ENCODE data around the gene SLC2A4RG.
"Not testable (repeated sequence)": the region's sequence is repeated elsewhere in the genome, so short reads cannot be mapped to it uniquely, and the experiment has no call there.

SLC2A4RG gene

DNA sequence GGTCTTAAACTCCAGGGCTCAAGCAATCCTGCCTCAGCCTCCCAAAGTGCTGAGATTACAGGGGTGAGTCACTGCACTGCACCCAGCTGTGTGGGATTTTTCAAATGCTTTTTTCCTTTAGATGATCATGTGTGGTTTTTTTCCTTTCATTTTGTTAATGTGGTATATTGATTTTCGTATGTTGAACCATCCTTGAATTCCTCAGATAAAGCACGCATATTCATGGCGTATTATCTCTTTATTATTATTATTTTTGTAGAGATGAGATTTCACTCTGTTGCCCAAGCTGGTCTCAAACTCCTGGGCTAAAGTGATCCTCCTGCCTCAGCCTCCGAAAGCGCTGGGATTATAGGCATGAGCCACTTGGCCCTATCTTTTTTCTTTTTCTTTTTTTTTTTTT is 24.7 kb upstream of the SLC2A4RG start:
- no peak overlapping the region for H3K4me3 Mint-ChIP-seq
- H3K4me1 Mint-ChIP-seq (ENCODE audit: low read depth in 2 of 2): peaks cover 34 to 49% of the 10 kb centered on the region in 2 donors
- DNase-seq (no peak), ATAC-seq (replicated peaks) (no peak)
- H3K36me3 Mint-ChIP-seq (ENCODE audit: insufficient read depth): peaks cover 71% of the 10 kb centered on the region
- H3K27ac Mint-ChIP-seq: no peak overlapping the region
- H3K9me3 Mint-ChIP-seq: no peaks in the 10 kb centered on the region
- no peaks in the 10 kb centered on the region for H3K27me3 Mint-ChIP-seq

DNA sequence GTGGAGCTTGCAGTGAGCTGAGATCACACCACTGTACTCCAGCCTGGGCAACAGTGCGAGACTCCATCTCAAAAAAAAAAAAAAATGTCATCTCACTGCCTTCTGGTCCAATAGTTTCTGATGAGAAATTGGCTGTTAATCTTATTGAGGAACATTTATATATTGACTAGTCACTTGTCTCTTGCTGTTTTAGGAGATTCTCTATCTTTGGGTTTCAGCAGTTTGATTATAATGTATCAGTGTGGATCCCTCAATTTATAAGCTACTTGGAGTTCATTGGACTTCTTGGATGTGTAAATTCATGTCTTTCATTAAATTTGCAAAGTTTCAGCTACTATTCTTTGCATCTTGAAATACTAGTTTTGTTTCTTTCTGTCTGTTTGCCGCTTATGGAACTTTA is 20.6 kb upstream of the SLC2A4RG start:
- Mint-ChIP-seq H3K27ac (no peak overlapping the region), H3K4me3 (no peak overlapping the region), H3K27me3 (no peaks in the 10 kb centered on the region), H3K4me1 (ENCODE audit: low read depth in 2 of 2) (peaks cover 29 to 48% of the 10 kb centered on the region in 2 donors), H3K36me3 (ENCODE audit: insufficient read depth) (peaks cover 60% of the 10 kb centered on the region), H3K9me3 (no peaks in the 10 kb centered on the region)
- ATAC-seq (replicated peaks): no peak
- no peak for DNase-seq

DNA sequence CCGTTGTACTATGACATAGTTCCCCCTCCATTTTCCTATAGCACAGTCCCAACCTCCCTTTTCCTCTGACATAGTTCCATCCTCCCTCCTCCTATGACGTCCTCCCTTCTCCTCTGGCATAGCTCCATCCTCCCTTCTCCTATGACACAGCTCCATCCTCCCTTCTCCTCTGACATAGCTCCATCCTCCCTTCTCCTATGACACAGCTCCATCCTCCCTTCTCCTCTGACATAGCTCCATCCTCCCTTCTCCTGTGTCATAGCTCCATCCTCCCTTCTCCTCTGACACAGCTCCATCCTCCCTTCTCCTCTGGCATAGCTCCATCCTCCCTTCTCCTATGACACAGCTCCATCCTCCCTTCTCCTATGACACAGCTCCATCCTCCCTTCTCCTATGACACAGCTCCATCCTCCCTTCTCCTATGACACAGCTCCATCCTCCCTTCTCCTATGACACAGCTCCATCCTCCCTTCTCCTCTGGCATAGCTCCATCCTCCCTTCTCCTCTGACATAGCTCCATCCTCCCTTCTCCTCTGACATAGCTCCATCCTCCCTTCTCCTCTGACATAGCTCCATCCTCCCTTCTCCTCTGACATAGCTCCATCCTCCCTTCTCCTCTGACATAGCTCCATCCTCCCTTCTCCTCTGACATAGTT is 16.5 kb upstream of the SLC2A4RG start:
- H3K36me3 Mint-ChIP-seq (ENCODE audit: insufficient read depth): peaks cover 34% of the 10 kb centered on the region
- H3K4me3 Mint-ChIP-seq; ATAC-seq (replicated peaks); DNase-seq; H3K9me3 Mint-ChIP-seq; H3K27me3 Mint-ChIP-seq: not testable (repeated sequence)
- peaks cover 21 to 30% of the 10 kb centered on the region in 2 donors for H3K4me1 Mint-ChIP-seq (ENCODE audit: low read depth in 2 of 2)
- H3K27ac Mint-ChIP-seq: peak overlapping the region in 1 of 2 donors; percentile 86

DNA sequence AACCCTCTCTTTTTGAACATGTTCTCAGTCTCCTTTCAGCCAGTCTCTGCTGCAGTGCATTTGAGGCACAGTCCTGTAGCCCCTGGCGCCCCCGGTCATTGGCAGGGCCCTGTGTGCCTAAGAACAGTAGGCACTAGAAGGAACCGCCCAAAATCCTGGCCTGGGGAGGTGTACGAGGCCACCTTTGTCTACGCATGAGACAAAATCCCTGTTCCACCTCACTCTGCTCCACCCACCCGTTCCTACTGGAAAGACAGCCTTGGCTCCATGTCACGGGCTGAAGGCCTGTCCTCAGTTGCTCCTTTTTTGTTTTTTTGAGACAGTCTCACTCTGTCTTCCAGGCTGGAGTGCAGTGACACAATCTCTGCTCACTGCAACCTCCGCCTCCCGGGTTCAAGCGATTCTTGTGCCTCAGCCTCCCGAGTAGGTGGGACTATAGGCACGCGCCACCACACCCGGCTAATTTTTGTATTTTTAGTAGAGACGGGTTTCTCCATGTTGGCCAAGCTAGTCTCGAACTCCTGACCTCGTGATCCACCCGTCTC is 9.3 kb upstream of the SLC2A4RG start:
- not testable (repeated sequence) for H3K9me3 Mint-ChIP-seq; H3K27ac Mint-ChIP-seq; H3K4me3 Mint-ChIP-seq; H3K27me3 Mint-ChIP-seq; ATAC-seq (replicated peaks); DNase-seq
- H3K4me1 Mint-ChIP-seq (ENCODE audit: low read depth in 2 of 2): peaks cover 29 to 30% of the 10 kb centered on the region in 2 donors
- peaks cover 15% of the 10 kb centered on the region for H3K36me3 Mint-ChIP-seq (ENCODE audit: insufficient read depth)

DNA sequence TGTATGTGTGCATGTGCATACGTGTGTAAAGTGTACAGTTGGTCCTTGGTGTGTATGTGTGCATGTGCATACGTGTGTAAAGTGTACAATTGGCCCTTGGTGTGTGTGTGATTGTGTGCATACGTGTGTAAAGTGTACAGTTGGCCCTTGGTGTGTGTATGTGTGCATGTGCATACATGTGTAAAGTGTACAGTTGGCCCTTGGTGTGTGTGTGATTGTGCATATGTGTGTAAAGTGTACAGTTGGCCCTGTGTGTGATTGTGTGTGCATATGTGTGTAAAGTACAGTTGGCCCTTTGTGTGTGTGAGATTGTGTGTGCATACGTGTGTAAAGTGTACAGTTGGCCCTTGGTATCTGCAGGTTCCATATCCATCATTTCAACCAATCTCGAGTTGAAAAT is 8.2 kb upstream of the SLC2A4RG start:
- DNase-seq (no peak), ATAC-seq (replicated peaks) (no peak)
- Mint-ChIP-seq H3K36me3 (ENCODE audit: insufficient read depth) (peaks cover 25% of the 10 kb centered on the region), H3K4me1 (ENCODE audit: low read depth in 2 of 2) (peaks cover 40 to 41% of the 10 kb centered on the region in 2 donors), H3K4me3 (no peak overlapping the region), H3K27ac (no peak overlapping the region), H3K27me3 (no peaks in the 10 kb centered on the region), H3K9me3 (no peaks in the 10 kb centered on the region)

DNA sequence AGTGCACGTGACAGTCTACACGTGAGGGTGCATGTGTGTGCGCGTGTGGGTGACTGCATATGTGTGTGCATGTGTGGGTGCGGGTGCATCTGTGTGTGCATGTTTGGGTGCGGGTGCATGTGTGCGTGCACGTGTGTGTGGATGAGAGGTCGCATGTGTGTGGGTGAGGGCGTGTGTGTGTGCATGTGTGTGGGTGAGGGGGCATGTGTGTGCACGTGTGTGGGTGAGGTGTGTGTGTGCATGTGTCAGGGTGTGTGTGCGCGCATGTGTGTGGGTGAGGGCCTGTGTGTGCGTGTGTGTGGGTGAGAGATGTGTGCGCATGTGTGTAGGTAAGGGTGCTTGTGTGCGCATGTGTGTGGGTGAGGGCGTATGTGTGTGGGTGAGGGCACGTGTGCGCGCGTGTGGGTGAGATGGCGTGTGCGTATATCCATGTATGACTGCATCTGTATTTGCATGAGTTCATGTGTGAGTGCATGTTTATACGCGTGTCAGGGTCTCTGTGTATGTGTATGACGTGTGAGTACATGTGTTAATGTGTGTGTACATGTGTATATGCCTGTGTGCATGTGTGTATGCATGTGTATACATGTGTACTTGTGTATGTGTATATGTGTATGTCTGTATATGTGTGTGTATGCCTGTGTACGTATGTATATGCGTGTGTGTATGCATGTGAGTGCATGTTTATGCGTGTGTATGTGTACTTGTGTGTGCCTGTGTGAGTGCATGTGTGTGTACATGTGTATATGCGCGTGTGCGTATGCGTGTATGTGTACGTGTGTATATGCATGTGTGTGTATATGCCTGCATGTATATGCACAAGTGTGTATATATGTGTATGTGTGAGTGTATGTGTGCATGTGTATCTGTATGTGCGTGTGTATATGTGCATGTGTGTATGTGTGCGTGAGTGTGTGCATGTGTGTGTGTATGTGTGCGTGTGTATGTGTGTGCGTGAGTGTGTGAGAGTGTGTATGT is 7.2 kb upstream of the SLC2A4RG start:
- Mint-ChIP-seq H3K4me3 (no peak overlapping the region), H3K9me3 (no peaks in the 10 kb centered on the region), H3K36me3 (ENCODE audit: insufficient read depth) (peaks cover 35% of the 10 kb centered on the region), H3K27ac (no peak overlapping the region), H3K4me1 (ENCODE audit: low read depth in 2 of 2) (peaks cover 34 to 35% of the 10 kb centered on the region in 2 donors), H3K27me3 (no peaks in the 10 kb centered on the region)
- DNase-seq (no peak), ATAC-seq (replicated peaks) (no peak)

DNA sequence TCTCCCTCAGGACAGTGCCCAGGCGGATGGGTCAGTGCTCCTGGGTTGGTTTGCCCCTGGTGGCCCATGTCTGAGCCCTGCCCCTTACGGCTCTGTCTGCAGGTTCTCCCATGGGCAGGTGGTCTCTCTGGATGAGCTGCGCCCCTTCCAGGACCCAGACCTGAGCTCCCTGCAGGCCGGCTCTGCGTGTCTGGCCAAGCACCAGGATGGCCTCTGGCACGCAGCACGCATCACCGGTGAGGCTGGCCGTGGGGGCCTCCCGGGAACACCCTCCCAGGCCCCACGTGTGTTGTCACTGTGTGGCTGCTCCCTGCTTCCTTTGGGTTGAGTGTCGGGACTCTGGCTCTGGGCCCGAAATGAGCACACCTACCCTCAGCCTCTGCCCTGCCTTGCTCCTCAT is 6.5 kb upstream of the SLC2A4RG start:
- H3K4me3 Mint-ChIP-seq: no peak overlapping the region
- no peak overlapping the region for H3K27ac Mint-ChIP-seq
- H3K36me3 Mint-ChIP-seq (ENCODE audit: insufficient read depth): peaks cover 36% of the 10 kb centered on the region
- peaks cover 30 to 35% of the 10 kb centered on the region in 2 donors for H3K4me1 Mint-ChIP-seq (ENCODE audit: low read depth in 2 of 2)
- ATAC-seq (replicated peaks) (no peak), DNase-seq (no peak)
- H3K9me3 Mint-ChIP-seq: no peaks in the 10 kb centered on the region
- H3K27me3 Mint-ChIP-seq: no peaks in the 10 kb centered on the region

DNA sequence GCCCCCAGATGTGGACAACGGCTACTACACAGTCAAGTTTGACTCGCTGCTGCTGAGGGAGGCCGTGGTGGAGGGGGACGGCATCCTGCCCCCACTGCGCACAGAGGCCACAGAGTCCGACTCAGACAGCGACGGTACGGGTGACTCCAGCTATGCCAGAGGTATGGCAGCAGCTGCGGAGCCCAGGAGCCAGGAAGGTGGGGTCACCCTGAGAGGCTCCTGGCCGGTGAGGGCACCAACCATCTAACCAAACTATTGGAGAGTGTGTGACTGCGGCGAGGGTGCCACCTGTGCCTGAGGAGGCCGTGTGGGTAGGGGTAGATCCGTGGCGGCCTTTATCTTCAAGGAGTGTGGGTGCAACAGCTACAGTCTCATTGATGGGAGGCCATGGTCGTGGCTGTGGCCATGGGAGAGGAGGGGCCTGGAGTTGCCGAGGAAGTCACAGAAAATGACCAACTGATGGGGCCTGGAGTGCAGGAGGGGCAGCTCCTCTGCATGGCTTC is 5.9 kb upstream of the SLC2A4RG start:
- ATAC-seq (replicated peaks) (no peak), DNase-seq (no peak)
- H3K27me3 Mint-ChIP-seq: no peaks in the 10 kb centered on the region
- peaks cover 41% of the 10 kb centered on the region for H3K36me3 Mint-ChIP-seq (ENCODE audit: insufficient read depth)
- no peaks in the 10 kb centered on the region for H3K9me3 Mint-ChIP-seq
- peaks cover 30% of the 10 kb centered on the region in 2 donors for H3K4me1 Mint-ChIP-seq (ENCODE audit: low read depth in 2 of 2)
- peak overlapping the region in 1 of 2 donors; percentile 42 for H3K27ac Mint-ChIP-seq
- no peak overlapping the region for H3K4me3 Mint-ChIP-seq

DNA sequence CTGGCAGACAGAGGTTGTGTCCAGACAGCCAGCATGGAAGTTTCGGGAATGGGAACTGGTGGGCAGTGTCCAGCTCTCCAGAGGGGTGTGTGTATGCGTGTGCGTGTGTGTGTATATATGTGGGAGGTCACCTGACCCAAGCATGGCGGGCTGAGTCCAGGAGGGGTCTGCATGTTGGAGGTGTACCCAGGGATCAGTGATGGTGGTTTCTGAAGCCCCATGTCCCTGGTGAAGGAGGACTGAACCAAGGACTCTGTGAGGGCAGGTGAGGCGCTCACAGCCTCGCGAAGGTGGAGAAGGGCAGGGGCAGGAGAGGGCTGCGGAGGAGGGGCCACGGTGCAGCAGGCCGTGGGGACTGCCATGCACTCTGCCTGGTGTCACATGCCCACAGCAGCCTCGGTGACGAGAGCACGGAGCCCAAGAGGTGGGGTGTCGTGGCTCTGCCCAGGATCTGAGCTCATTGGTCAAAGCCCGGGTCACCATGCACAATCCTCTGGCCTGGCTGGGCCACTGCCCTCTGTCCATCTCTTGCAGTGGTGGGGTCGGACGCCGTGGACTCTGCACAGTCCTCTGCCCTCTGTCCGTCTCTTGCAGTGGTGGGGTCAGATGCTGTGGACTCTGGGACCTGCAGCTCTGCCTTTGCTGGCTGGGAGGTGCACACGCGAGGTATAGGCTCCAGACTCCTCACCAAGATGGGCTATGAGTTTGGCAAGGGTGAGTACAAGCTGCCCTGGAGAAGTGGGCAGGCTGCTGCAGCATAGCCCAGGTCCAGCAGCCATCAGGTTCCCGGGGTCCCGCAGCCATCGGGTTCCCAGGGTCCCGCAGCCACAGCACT is 5.2 kb upstream of the SLC2A4RG start:
- DNase-seq (no peak), ATAC-seq (replicated peaks) (no peak)
- Mint-ChIP-seq H3K27me3 (no peaks in the 10 kb centered on the region), H3K9me3 (no peaks in the 10 kb centered on the region), H3K27ac (peak overlapping the region in 1 of 2 donors; percentile 42), H3K4me3 (no peak overlapping the region), H3K36me3 (ENCODE audit: insufficient read depth) (peaks cover 44% of the 10 kb centered on the region), H3K4me1 (ENCODE audit: low read depth in 2 of 2) (peaks cover 26 to 27% of the 10 kb centered on the region in 2 donors)

DNA sequence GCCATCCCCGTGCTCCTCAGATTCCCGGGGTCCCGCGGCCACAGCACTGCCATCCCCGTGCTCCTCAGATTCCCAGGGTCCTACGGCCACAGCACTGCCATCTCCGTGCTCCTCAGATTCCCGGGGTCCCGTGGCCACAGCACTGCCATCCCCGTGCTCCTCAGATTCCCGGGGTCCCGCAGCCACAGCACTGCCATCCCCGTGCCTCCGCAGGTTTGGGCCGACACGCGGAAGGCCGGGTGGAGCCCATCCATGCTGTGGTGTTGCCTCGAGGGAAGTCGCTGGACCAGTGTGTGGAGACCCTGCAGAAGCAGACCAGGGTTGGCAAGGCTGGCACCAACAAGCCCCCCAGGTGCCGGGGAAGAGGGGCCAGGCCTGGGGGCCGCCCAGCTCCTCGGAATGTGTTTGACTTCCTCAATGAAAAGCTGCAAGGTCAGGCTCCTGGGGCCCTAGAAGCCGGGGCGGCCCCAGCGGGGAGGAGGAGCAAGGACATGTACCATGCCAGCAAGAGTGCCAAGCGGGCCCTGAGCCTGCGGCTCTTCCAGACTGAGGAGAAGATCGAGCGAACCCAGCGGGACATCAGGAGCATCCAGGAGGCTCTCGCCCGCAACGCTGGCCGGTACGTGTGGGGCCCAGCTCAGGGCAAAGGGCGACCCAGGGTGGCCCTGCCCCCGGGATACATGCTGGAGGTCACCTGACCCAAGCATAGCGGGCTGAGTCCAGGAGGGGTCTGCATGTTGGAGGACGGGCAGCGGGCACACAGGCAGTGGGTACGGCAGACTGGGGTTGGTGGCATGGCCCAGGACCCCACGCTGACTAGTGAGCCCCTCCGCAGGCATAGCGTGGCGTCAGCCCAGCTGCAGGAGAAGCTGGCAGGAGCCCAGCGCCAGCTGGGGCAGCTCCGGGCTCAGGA is 4.4 kb upstream of the SLC2A4RG start:
- Mint-ChIP-seq H3K4me3 (peak overlapping the region; percentile 81 to 86), H3K36me3 (ENCODE audit: insufficient read depth) (peaks cover 36% of the 10 kb centered on the region), H3K27ac (peak overlapping the region; percentile 41 to 83), H3K9me3 (no peaks in the 10 kb centered on the region), H3K27me3 (no peaks in the 10 kb centered on the region), H3K4me1 (ENCODE audit: low read depth in 2 of 2) (peaks cover 22 to 23% of the 10 kb centered on the region in 2 donors)
- DNase-seq (no peak), ATAC-seq (replicated peaks) (no peak)

DNA sequence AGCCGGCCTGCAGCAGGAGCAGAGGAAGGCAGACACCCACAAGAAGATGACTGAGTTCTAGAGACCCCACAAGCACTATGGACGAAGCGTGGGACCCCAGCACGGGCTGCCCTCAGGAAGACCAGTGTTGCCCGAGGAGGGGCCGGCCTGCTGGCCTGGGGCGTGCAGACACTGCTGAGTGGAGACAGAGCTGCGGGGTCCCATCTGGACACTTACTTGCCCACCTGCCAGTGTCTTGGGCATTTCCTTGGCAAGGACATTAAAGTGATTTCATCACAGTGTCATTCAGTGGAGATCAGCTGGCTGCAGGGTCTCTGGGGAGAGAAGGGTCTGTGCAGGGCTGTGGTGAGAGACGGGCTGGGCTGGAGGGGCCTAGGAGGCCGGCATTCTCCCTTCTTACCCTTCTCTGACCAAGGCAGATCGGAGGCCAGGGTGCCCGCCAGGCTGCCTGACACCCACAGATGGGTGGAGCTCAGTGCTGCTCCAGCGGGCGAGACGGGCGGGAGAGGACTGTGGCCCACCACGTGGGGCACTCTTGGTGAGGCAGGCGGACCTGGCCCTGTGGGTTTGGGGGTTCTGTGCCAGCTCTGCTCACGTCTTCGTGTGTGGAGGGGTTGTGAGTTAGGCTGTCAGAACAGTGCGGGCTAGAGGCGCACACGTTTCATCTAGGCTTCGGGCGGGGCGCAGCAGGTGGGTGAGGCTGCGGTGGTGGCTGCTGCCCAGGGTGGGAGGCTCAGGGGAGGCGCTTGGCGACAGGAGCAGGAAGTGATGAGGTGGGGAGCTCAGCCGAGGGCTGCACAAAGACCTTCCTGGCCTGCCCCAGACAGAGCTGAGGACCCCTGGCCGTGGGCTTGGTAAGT is 3.5 kb upstream of the SLC2A4RG start, which contains the start of gene LIME1:
LIME1 (plus strand) TSS at position 806 of the 860 bp plus-strand sequence. CDS start 886 bp downstream, outside the sequence.
- Mint-ChIP-seq H3K27ac (peak within 1 kb of the TSS; percentile 41 to 83), H3K9me3 (no peaks in the 10 kb centered on the region), H3K4me3 (peak within 1 kb of the TSS; percentile 81 to 86), H3K36me3 (ENCODE audit: insufficient read depth) (peaks cover 39% of the 10 kb centered on the region), H3K4me1 (ENCODE audit: low read depth in 2 of 2) (peaks cover 22 to 23% of the 10 kb centered on the region in 2 donors), H3K27me3 (no peaks in the 10 kb centered on the region)
- ATAC-seq (replicated peaks) (peak; percentile 72), DNase-seq (peak; percentile 79 to 82 (median 79))

All from effector memory CD8-positive, alpha-beta T cell (primary cell).